Neutrophil (primary cell): Measurements from ENCODE around the gene HERPUD1.

ENCODE experiments used
- H3K27ac ChIP-seq: fragments of 200-600 bp; sonication (generic); 2 replicates; pipeline ENCODE4 v1.5.1; 2016; ENCODE audit warnings: mild to moderate bottlenecking, moderate library complexity
- H3K27me3 ChIP-seq: fragments of 200-600 bp; sonication (generic); 2 replicates; pipeline ENCODE4 v1.6.0; 2016; ENCODE audit warnings: mild to moderate bottlenecking
- H3K36me3 ChIP-seq: fragments of 200-600 bp; sonication (generic); 2 replicates; pipeline ENCODE4 v1.5.1; 2017
- H3K4me1 ChIP-seq, 2 experiments: fragments of 200-600 bp in 1 of 2; sonication (generic) in 1 of 2; 1 replicate in 1 of 2; 2 replicates in 1 of 2; pipeline versions ENCODE4 v1.5.1 to v1.6.1; 2013 to 2016; ENCODE audit warnings: low read depth in 1 of 2, low read length in 1 of 2, mild to moderate bottlenecking in 1 of 2, moderate library complexity in 1 of 2; ENCODE audit not compliant: control insufficient read depth in 1 of 2, insufficient read depth in 1 of 2
- H3K4me3 ChIP-seq, 2 experiments: fragments of 200-600 bp in 1 of 2; sonication (generic) in 1 of 2; 1 replicate in 1 of 2; 2 replicates in 1 of 2; pipeline ENCODE4 v1.5.1; 2013 to 2016; ENCODE audit warnings: low read depth in 1 of 2, low read length in 1 of 2, mild to moderate bottlenecking in 1 of 2, moderate library complexity in 1 of 2
- H3K9me3 ChIP-seq: fragments of 200-600 bp; sonication (generic); 2 replicates; pipeline ENCODE4 v1.5.1; 2016
- CTCF ChIP-seq: fragments of 200-600 bp; sonication (generic); IDR thresholded peaks from 2 replicates; pipeline ENCODE4 v1.5.1; 2016; ENCODE audit warnings: antibody characterized with exemption

HERPUD1 gene

GRCh38 chr16:56938664-56939513 lies 6.9 kb downstream of the HERPUD1 start:
- H3K27ac ChIP-seq, result peak overlapping the region; percentile 1
- no peaks in the 10 kb centered on the region for H3K9me3 ChIP-seq
- H3K27me3 ChIP-seq, result no peaks in the 10 kb centered on the region
- TF ChIP-seq CTCF, result no peak
- H3K4me3 ChIP-seq, result no peak overlapping the region
- peaks cover 6 to 11% of the 10 kb centered on the region in 2 experiments for H3K4me1 ChIP-seq
- peaks cover 92% of the 10 kb centered on the region for H3K36me3 ChIP-seq

DNA sequence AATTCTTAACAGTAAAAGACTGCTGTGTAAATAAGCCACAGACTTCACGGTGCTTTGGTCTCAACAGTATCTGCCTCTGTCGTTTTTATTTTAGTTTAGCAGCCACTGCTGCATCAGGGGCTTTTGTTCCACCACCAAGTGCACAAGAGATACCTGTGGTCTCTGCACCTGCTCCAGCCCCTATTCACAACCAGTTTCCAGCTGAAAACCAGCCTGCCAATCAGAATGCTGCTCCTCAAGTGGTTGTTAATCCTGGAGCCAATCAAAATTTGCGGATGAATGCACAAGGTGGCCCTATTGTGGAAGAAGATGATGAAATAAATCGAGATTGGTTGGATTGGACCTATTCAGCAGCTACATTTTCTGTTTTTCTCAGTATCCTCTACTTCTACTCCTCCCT lies 7.9 kb downstream of the HERPUD1 start:
- Histone ChIP-seq H3K36me3 (peaks cover 100% of the 10 kb centered on the region), H3K9me3 (no peaks in the 10 kb centered on the region), H3K27ac (peak overlapping the region; percentile 14)

DNA sequence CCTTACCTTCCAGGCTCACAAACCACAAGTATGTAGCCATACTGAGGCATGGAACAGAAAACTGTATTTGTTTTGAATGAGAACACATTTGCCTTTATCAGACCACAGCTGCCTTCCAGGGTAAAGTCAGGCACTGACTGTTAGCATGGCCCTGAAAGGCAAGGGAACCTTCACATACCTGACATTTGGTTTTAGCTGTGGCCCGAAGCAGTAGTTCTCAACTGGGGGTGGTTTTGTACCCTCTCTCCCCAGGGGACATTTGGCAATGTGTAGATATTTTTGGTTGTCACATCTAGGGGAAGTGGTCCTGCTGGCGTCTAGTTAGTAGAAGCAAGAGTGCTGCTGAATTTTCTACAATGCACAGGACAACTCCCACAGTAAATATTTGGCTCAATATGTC lies 9.2 kb downstream of the HERPUD1 start:
- TF ChIP-seq CTCF, result no peak
- no peak overlapping the region for H3K4me3 ChIP-seq
- H3K36me3 ChIP-seq, result peaks cover 100% of the 10 kb centered on the region
- no peak overlapping the region for H3K27ac ChIP-seq
- no peaks in the 10 kb centered on the region for H3K27me3 ChIP-seq
- no peaks in the 10 kb centered on the region for H3K4me1 ChIP-seq
- no peaks in the 10 kb centered on the region for H3K9me3 ChIP-seq

More for the DNA sequence above, 7.9 kb downstream of the HERPUD1 start:
- peaks cover 0 to 3% of the 10 kb centered on the region in 2 experiments for H3K4me1 ChIP-seq
- H3K4me3 ChIP-seq, result no peak overlapping the region
- no peaks in the 10 kb centered on the region for H3K27me3 ChIP-seq
- no peak for TF ChIP-seq CTCF

DNA sequence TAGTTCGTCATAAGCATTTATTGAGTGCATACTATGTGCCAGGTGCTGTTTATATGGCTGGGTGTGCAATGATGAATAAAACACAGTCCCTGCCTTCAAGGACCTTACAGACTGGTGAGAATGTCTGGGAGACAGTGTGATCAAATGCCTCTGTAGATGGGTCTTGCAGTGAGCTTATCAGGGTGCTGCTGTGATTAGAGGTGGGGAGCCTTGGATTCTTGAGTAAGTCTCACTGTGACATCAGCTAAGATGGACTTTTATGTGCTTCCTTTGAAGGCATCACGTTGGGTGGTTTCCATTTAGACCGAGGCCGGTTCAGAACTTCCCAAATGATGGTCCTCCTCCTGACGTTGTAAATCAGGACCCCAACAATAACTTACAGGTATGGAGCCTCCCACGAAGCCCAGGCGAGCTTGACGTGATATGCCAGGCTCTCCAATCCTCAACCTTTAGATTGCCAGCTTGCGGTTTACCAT lies 10.0 kb downstream of the HERPUD1 start:
- H3K4me3 ChIP-seq, result no peak overlapping the region
- H3K27me3 ChIP-seq, result no peaks in the 10 kb centered on the region
- no peak for TF ChIP-seq CTCF
- H3K36me3 ChIP-seq, result peaks cover 100% of the 10 kb centered on the region
- no peaks in the 10 kb centered on the region for H3K4me1 ChIP-seq
- no peak overlapping the region for H3K27ac ChIP-seq
- no peaks in the 10 kb centered on the region for H3K9me3 ChIP-seq

DNA sequence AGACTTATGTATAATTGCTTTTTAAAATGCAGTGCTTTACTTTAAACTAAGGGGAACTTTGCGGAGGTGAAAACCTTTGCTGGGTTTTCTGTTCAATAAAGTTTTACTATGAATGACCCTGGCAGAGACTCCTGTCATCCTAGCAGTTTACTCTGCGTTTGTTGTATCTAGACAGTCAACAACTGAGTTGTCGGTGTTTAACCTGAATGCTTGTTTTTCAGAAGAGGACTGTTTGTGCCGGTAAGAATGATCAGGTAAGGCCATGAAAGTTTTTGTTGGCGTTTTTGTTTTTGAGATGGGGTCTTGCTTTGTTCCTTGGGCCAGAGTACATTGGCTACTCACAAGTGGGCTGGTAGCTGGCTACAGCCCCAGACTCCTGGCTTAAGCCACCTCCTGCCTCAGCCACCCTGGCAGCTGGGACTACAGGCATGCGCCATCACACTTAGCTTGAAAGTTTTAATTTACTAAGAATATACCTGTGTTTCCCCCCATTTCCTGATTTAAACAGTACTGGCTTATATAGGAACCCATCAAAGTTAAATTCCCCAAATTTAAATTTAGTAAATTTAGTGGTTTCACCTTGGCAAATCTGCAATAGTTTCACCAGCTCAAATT lies 11.9 kb downstream of the HERPUD1 start:
- Histone ChIP-seq H3K27me3 (no peaks in the 10 kb centered on the region), H3K27ac (no peak overlapping the region), H3K9me3 (no peaks in the 10 kb centered on the region), H3K4me1 (no peaks in the 10 kb centered on the region), H3K36me3 (peaks cover 98% of the 10 kb centered on the region), H3K4me3 (no peak overlapping the region)
- no peak for TF ChIP-seq CTCF
